GM12891 (cell line): ENCODE measurements around the gene ASB2.

ENCODE experiments used
- DNase-seq: peaks from one replicate; pipeline ENCODE4 v3.0.0; 2011; ENCODE audit warnings: low spot score; ENCODE audit not compliant: insufficient read length
- FAIRE-seq: peaks from 2 replicates; lab custom pipeline; 2011; peaks lifted over from hg19 to GRCh38; lab: Jason Lieb, UNC
- PAX5 ChIP-seq: IDR thresholded peaks from 2 replicates; pipeline ENCODE4 v1.6.1; 2011; ENCODE audit warnings: low read length, moderate library complexity, mild to moderate bottlenecking; ENCODE audit not compliant: insufficient read depth, severe bottlenecking
- POLR2A ChIP-seq: IDR thresholded peaks from 2 replicates; pipeline ENCODE4 v1.6.1; 2011; ENCODE audit warnings: low read depth, low read length, control low read depth
- POLR2AphosphoS5 ChIP-seq: IDR thresholded peaks from 2 replicates; pipeline ENCODE4 v1.6.1; 2011; ENCODE audit warnings: low read depth, low read length, control low read depth
- POU2F2 ChIP-seq: IDR thresholded peaks from 2 replicates; pipeline ENCODE4 v1.6.1; 2011; ENCODE audit warnings: low read depth, mild to moderate bottlenecking, control low read depth, low read length, moderate library complexity
- SPI1 ChIP-seq: IDR thresholded peaks from 2 replicates; pipeline ENCODE4 v1.6.1; 2011; ENCODE audit warnings: low read depth, low read length, control low read depth
- TAF1 ChIP-seq: IDR thresholded peaks from 2 replicates; pipeline ENCODE4 v1.6.1; 2011; ENCODE audit warnings: low read depth, low read length, control low read depth

ASB2 gene

DNA sequence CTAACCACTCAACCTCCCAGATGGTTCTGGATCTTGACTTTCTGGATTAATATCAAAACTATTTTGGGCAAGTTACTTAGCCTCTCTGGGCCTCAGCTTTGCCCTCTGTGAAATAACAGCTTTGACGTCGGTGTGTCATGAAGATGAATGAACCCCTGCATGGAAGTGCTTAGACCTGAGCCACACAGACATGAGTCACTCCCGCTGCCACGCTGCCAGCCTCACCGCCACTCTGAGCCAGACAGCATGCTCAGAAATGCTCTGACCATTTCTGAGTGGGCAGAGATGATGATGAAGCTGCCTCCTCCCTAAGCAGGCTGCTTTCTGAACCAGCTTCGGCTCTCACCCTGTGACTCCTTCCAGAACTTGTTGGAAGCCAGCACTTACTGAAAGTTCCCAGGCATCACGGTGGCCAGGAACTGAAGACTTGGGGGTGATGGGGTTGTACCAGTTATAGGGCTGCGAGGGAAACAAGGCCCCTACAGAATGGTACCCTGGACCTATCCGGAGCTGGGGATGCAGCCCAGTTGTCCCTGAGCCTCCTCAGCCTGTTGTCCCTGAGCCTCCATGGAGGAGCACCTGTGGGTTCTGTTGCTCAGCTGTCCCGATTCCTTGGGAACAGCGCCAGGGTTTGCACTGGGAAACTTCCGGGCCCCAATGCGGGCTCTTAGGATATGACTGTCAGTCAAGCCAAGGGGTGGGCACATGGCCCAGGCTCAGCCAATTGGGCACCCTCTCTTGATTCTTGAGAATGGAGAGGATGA, 18.7 kb upstream of the ASB2 start:
- no peak for FAIRE-seq
- no peak for DNase-seq
- TF ChIP-seq TAF1 (no peak), SPI1 (no peak), POLR2AphosphoS5 (no peak), PAX5 (no peak), POLR2A (no peak), POU2F2 (no peak)

- no peak for DNase-seq
- FAIRE-seq = no peak
- TF ChIP-seq POU2F2 = no peak
- no peak for TF ChIP-seq POLR2AphosphoS5
- TF ChIP-seq PAX5 = no peak
- no peak for TF ChIP-seq TAF1
- no peak for TF ChIP-seq SPI1
- TF ChIP-seq POLR2A = no peak
Measured at GRCh38 chr14:93993382-93993781, 17.0 kb upstream of the ASB2 start.

GRCh38 chr14:93991649-93992048, 15.3 kb upstream of the ASB2 start:
- no peak for DNase-seq
- TF ChIP-seq POLR2A = no peak
- TF ChIP-seq TAF1 = no peak
- TF ChIP-seq POLR2AphosphoS5 = no peak
- no peak for TF ChIP-seq SPI1
- no peak for TF ChIP-seq POU2F2
- no peak for FAIRE-seq

GRCh38 chr14:93991212-93991611, 14.8 kb upstream of the ASB2 start:
- DNase-seq = no peak
- TF ChIP-seq POU2F2 (no peak), POLR2AphosphoS5 (no peak)
- FAIRE-seq = no peak

- peak; percentile 71 for FAIRE-seq
- no peak for TF ChIP-seq TAF1
- 0 out of 2 replicates have a peak, but pooled peaks have one; percentile 36 for TF ChIP-seq POU2F2
- peak; percentile 16; the same call in 1 of the 2 replicates for TF ChIP-seq SPI1
Measured at GRCh38 chr14:93989939-93990338, 13.6 kb upstream of the ASB2 start.

DNA sequence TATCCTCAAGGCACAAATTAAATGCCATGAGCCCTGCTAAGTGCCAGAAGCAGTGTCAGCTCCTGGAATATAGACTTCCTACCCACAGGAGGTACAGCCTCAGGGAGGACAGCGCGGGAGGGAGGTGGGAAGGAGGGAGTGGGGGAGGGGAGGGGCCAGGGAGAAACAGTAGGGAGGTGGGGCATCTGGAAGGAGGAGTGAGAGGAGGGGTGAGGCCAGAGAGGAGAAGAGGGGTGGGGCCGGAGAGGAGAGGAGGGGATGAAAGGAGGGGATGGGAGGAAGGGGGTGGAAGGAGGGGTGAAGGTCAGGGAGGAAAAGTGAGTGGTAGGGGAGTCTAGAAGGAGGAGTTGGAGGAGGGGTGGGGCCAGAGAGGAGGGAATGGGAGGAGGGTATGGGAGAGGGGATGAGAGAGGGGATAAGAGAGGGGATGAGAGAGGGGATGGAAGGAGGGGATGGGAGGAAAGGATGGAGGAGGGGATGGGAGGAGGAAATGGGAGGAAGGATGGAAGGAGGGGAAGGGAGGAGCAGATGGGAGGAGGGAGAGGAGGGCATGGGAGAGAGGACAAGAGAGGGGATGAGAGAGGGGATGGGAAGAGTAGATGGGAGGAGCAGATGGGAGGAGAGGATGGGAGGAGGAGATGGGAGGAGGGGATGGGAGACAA, 11.6 kb upstream of the ASB2 start:
- no peak for FAIRE-seq
- DNase-seq = no peak
- no peak for TF ChIP-seq SPI1
- no peak for TF ChIP-seq POU2F2
- no peak for TF ChIP-seq TAF1
- TF ChIP-seq POLR2AphosphoS5 = no peak
- no peak for TF ChIP-seq POLR2A

More at GRCh38 chr14:93989939-93990338, 13.6 kb upstream of the ASB2 start:
- no peak for DNase-seq

DNA sequence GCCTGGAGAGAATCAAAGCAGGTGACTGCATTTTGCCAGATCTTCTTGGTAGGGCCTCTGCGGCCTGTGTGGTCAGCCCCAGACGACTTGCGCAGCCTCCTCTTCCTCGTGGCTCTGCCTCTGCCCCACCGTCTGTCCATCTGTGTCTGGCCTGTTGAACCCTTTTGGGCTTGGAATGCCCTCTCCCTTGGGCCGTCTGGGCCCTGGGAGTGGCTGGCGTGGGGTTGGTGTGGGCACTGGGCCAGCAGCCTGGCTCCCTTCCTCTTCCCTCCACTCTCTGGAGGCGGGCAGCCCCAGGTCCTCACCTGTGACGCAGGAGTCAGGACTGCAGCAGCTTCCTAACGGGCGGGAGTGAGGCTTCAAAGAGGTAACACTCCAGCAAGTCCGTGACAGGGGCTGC, 11.0 kb upstream of the ASB2 start:
- TF ChIP-seq PAX5 (no peak), TAF1 (no peak), POLR2A (no peak), POU2F2 (no peak), SPI1 (no peak), POLR2AphosphoS5 (no peak)
- FAIRE-seq = no peak
- DNase-seq = no peak

DNA sequence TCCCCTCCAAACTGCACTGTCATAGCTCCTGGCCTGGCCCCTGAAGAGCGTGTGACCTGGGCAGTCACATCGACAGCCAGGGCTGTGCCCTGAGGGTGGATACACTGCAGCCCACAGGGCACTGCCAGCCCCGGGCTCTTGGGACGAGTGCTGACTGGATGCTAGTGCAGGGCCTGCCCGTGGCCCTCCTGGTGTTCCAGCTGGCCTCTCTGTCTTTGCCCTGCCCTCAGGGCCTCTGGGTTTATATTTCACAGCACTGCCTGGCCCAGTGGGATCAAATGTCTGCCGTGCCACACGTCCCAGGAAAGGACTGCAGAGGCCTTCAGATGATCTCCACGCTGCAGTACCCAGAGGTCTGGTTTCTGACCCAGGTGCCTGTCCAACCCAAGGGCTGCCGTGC, 10.6 kb upstream of the ASB2 start:
- FAIRE-seq = no peak
- TF ChIP-seq PAX5 = no peak
- TF ChIP-seq SPI1 = no peak
- no peak for TF ChIP-seq TAF1
- no peak for DNase-seq

DNA sequence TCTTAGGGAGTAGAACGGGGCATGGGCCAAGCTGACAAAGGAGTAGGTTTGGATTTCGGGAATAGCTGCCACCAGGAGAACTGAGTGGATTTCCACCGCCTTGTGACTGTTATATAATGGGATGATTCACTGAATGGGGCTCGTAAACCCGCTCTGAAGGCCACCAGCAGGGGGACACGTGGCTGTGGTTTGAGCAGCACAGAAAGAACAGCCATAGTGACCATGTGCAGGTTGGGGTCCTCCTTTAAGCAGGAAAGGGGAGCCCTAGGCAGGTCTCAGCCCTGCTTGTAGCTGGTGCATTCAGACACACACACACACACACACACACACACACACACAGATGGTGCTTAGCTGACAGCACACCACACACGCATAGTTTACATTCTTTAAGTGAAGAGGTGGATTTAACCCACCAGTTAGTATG, 8.6 kb upstream of the ASB2 start:
- FAIRE-seq = no peak
- DNase-seq = no peak
- no peak for TF ChIP-seq POLR2A
- no peak for TF ChIP-seq PAX5
- TF ChIP-seq POLR2AphosphoS5 = no peak
- no peak for TF ChIP-seq POU2F2
- TF ChIP-seq TAF1 = no peak
- no peak for TF ChIP-seq SPI1

DNA sequence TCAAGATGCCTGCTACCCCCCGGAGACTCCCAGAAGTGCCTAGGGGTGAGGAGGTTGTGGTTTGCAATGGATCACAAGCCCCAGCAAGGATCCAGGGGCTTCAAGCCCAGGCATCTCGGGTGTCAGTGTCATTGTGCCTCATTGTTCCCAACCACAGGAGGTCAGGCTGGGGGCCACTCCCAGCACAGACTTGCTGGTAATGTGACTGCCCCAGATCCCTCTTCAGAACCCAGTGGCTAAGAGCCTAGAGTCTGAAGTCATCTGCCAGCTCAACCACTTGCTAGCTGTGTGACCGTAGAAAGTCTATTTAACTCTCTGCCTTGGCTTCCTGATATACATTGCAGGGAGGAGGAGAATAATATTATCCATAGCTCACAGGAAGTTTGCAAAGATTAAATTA, 7.7 kb upstream of the ASB2 start:
- DNase-seq (no peak), FAIRE-seq (no peak)
- TF ChIP-seq SPI1 (no peak), TAF1 (no peak), POLR2A (no peak), POU2F2 (no peak), PAX5 (no peak), POLR2AphosphoS5 (no peak)
